HEK293 (cell line): ENCODE measurements around the gene MOSMO.

Experiments used
- ZNF184 ChIP-seq: fragments of 450-650 bp; IDR thresholded peaks from 2 replicates; pipeline ENCODE4 v1.5.1; 2018; ENCODE audit warnings: missing biosample characterization, mild to moderate bottlenecking, missing genetic modification characterization
- ZNF274 ChIP-seq, 2 experiments: fragments of 200-500 bp in 1 of 2; fragments of 450-650 bp in 1 of 2; sonication (Bioruptor generic) in 1 of 2; formaldehyde crosslinking in 1 of 2; IDR thresholded peaks; 2 replicates each; pipeline versions ENCODE4 v1.5.1 to v1.6.1; 2014 to 2016; ENCODE audit warnings: borderline replicate concordance in 1 of 2, inconsistent platforms in 1 of 2, low read length in 1 of 2, missing biosample characterization in 1 of 2, missing genetic modification characterization in 1 of 2

- no peak for TF ChIP-seq ZNF184 (tag by site-specific recombination)
- TF ChIP-seq ZNF274 (IDR thresholded peaks at IDR 0.05; ENCODE audit: low read length) = no peak
- TF ChIP-seq ZNF274 (tag by site-specific recombination; IDR thresholded peaks at IDR 0.05; ENCODE audit: borderline replicate concordance) = no peak
These were observed 34.0 kb upstream of the MOSMO start for GRCh38 chr16:21973945-21974344.
